T-helper 9 cell (primary cell): ENCODE measurements around the gene IFNA4.
"Not testable (repeated sequence)": the region's sequence is repeated elsewhere in the genome, so short reads cannot be mapped to it uniquely, and the experiment has no call there.

Experiments
- DNase-seq: peaks from one replicate; pipeline ENCODE4 v3.0.0-alpha.2; 2020
- total RNA-seq, 2 donors: gene quantifications; one replicate each; lab custom pipeline; 2026; lab: John Stamatoyannopoulos, UW

The IFNA4 gene
- 0 reads per million in 2 donors for total RNA-seq

DNA sequence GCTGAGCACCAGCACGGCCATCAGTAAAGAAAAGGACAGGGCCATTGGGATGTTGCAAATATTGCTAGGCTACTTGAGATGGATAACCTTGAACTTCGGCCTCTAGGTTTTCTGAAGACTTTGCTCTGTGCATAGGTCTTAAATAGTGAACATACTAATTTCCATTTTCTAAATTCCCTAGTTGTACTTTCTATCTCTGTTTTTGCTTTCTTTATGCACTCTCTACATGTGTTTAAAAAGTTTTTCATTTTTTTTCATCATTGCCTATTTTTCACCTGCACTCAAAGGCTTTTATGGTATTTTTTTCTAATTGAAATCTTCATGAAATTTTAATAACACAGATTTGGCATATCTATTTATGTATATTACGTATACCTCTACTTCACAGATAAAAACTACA, at the start of gene IFNA4:
Gene IFNA4 (minus strand): TSS at position 101 of the 400 bp plus-strand sequence. CDS start 56 bp downstream, at position 45.
- DNase-seq: not testable (repeated sequence)

GRCh38 chr9:21236360-21236714, 49.0 kb upstream of the IFNA4 start:
- DNase-seq: not testable (repeated sequence)

GRCh38 chr9:21235468-21236359, 48.3 kb upstream of the IFNA4 start:
- DNase-seq: not testable (repeated sequence)

- DNase-seq: no peak
Observed at GRCh38 chr9:21234153-21234687, 46.8 kb upstream of the IFNA4 start.

DNA sequence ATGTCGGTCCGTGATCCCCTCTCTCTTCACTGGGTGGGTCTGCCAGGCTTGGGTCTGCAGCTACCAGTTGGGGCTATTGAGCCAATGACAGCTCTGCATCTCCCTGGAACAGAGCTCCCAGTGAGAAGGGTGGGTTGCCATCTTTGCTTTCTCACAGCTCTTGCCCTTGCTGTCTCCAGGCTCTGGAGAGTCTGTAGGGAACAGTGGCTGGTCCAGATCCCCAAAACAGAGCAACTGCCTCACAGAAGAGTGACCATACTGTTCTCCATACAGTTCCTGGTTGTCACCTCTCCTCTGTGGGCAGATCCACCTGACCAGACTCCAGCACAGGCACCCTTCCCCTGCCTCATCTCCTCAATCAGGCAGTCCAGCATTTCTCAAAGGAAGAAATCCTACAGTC, 45.9 kb upstream of the IFNA4 start:
- no peak for DNase-seq

DNA sequence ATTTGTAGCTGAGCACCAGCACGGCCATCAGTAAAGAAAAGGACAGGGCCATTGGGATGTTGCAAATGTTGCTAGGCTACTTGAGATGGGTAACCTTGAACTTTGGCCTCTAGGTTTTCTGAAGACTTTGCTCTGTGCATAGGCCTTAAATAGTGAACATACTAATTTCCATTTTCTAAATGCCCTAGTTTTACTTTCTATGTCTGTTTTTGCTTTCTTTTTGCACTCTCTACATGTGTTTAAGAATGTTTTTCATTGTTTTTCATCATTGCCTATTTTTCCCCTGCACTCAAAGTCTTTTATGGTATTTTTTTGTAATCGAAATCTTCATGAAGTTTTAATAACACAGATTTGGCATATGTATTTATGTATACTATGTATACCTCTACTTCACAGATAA, 40.7 kb upstream of the IFNA4 start, which contains the start of gene IFNA17:
Gene IFNA17 (minus strand): TSS at position 101 of the 400 bp plus-strand sequence. CDS start 49 bp downstream, at position 52.
- no peak for DNase-seq

GRCh38 chr9:21217211-21217610, 29.8 kb upstream of the IFNA4 start, which contains the start of gene IFNA16:
Gene IFNA16, minus strand, starts transcription at chr9:21217311. Its CDS starts 6 bp downstream, at chr9:21217305.
- DNase-seq: not testable (repeated sequence)

GRCh38 chr9:21213411-21214326, 26.3 kb upstream of the IFNA4 start:
- not testable (repeated sequence) for DNase-seq

- not testable (repeated sequence) for DNase-seq
Observed at GRCh38 chr9:21212160-21212559, 24.8 kb upstream of the IFNA4 start.

DNA sequence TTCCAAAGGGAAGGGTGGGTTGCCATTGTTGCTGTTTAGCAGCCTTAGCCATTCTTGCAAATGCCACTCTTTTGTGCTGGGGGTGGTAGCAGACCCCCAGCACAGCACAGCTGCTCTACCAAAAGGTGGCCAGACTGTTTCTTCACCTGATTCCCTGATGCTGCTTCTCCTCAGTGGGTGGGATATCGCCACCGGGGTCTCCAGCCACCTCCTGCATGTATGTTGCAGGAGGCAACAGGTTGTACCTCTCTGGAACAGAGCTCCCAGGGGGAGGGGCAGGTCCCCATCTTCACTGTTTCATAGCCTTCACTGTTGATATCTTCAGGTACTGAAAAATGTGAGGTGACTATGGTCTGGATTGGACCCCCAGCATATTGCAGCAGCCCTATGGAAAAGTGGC, 23.4 kb upstream of the IFNA4 start:
- not testable (repeated sequence) for DNase-seq

DNA sequence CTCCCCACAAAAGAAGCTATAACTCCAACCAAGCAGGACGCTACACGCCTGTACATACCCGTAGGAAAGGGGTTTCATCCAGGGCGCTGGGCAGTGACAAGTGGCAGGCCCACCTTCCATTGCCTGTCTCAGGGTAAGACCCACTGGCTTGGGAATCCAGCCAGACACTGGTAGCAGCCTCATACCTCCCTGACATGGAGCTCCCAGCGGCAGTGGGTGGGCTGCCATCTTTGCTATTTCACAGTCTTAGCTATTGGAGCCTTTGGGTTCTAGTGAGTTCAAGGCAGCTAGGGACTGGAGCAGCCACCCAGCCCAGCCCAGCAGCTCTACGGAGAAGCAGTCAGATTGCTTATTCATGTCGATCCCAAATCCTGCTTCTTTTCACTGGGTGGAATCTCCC, 22.9 kb upstream of the IFNA4 start:
- DNase-seq: no peak

GRCh38 chr9:21207043-21207442, 19.7 kb upstream of the IFNA4 start, which contains the start of gene IFNA10:
Gene IFNA10, minus strand, starts transcription at chr9:21207143. Its CDS starts 46 bp downstream, at chr9:21207097.
- DNase-seq: not testable (repeated sequence)

GRCh38 chr9:21205204-21205603, 17.8 kb upstream of the IFNA4 start:
- DNase-seq: no peak

- not testable (repeated sequence) for DNase-seq
Observed at GRCh38 chr9:21202105-21202504, 14.7 kb upstream of the IFNA4 start, which contains the start of gene IFNA7. Gene IFNA7, minus strand, starts transcription at chr9:21202205. Its CDS starts 40 bp downstream, at chr9:21202165.

DNA sequence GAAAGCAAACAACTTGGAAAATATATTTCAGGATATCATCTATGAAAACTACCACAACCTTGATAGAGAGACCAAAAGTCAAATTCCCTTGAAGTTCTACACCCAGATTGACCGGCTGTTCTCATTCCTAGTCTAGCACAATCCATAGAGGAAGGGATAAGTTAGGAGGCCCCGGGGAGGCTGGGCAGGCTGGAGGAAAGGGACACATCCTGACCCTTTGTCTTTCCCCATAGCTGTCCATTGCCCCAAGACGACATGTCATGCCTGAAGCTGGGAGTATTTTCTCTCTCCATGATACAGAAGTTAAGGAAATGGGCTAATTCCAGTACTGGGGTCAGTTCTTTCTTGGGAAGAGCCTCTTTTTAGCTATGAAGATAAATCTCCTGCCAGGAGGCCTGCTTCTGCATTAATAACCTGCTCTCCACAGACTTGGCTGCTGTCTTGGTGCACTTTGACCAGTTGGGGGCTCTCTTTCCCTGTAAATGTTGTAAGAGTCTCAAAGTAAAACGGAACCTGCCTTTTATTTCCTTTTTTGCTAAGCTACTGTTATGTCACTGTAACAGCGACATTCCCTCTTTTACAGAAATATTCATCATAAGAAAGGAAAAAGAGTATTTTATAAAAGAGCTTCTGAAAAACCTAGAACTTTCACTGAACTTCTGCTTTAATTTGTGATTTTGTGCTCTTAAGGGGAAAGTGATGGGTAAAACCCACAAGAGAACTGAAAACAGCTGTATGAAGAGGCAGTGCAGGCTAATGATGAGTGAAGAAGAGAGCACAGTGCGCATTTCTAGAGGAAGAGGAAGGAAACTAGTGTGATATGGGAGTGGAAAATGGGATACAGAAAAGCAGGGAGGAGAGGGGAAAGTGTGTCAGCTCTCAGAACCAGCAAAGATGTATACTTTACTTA, 7.7 kb upstream of the IFNA4 start:
- DNase-seq: not testable (repeated sequence)

GRCh38 chr9:21182810-21183736, 4.3 kb downstream of the IFNA4 start:
- not testable (repeated sequence) for DNase-seq

GRCh38 chr9:21174671-21175070, 12.7 kb downstream of the IFNA4 start:
- no peak for DNase-seq

DNA sequence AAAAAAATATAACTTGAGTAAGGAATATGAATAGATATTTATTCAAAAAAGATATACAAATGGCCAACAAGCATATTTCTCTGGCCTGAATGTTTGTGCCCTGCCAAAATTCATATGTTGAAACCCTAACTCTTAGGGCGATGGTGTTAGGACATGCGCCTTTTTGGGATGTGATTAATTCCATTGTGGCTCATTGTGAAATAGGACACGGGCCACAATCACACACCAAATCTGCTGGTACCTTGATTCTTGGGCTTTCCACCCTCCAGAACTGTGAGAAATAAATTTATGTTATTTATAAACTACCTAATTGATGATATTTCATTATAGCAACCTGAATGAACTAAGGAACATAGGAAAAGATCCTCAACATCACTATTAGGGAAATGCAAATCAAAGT, 15.2 kb downstream of the IFNA4 start:
- no peak for DNase-seq

DNA sequence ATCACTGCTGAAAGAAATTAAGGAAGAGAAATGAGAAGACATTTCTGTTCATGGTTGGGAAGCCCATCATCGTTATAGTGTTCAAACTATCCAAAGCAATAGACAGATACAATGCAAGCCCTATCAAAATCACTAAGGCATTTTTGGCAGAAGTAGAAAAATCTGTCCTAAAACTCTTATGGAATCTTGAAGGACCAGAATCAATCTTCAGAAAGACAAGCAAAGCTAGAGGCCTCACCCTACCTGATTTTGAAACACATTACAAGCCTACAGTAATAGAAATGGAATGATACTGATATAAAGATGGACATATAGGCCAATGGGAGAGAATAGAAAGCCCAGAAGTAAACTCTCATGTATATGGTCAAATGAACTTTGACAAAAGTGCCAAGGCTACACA, 16.0 kb downstream of the IFNA4 start:
- DNase-seq: no peak

GRCh38 chr9:21166560-21166959, 20.8 kb downstream of the IFNA4 start, which contains the start of gene IFNA21:
Gene IFNA21, minus strand, starts transcription at chr9:21166660. Its CDS starts 48 bp downstream, at chr9:21166612.
- DNase-seq: not testable (repeated sequence)
